GM21825 (cell line): ENCODE data around the gene SYNPR.

Source experiments
- ATAC-seq: cut with Tn5 transposase; IDR thresholded peaks from one replicate; pipeline ENCODE4 v1.9.1; 2021; ENCODE audit warnings: mild to moderate bottlenecking, moderate library complexity; ENCODE audit not compliant: unreplicated experiment

Gene SYNPR

DNA sequence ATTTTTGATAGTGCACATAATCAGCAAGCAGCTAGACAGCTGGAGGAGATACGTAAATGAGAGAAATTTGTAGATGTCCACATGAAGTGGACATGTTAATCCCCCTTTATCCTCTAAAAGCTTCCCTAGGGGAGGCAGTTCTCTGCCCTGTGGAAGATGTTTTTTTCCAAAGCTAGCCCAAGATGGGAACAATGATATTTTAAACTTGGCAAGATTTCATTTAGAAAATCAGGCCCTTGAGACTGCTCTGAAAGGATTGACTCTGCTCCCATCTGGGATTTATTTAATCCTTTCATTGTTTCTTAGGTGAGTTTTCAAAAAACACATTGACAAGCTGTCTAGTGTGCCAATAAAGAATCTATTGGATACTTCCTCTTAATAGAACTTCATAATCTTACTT, 92.0 kb downstream of the SYNPR start:
- no peak for ATAC-seq

GRCh38 chr3:63383040-63383439, 104.9 kb downstream of the SYNPR start:
- no peak for ATAC-seq

DNA sequence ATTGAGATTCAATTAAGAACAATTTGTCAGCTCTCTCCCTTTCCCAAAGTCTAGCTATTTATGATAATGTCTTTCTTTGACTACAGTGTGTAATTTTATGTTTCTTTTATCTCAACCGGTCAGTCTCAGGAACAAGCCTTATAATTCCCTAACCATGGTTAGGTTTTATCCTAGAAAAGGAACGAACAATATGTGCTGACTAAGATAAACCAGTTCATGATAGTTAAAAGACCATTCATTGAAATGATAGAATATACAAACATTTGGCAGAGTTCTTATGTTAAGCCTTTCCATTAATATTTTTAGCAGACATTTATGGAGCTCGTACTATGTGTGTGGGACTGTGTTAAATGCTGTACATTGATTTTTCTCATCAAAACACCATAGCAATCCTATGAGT, 106.3 kb downstream of the SYNPR start:
- ATAC-seq = no peak

- no peak for ATAC-seq
Measured at GRCh38 chr3:63385629-63386028, 107.5 kb downstream of the SYNPR start.

DNA sequence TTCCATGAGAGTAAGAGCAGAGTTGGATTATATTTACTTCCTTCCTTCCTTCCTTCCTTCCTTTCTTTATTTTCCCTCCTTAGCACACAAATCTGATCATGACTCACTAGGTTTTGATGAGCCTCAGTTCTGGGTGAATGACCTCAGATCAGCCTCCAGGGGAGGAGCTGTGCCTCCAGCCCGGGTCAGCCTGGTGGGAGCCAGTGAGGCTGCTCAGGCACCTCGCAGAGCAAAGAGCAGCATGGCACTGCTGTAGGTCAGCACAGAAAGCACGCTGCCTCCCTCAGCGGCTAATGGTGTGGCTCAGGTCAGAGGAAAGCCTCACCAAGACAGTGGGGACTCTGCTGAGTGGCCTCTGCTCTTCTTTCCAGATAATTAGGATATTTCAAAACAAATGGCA, 108.5 kb downstream of the SYNPR start:
- ATAC-seq = no peak

GRCh38 chr3:63387568-63387967, 109.5 kb downstream of the SYNPR start:
- ATAC-seq = no peak

DNA sequence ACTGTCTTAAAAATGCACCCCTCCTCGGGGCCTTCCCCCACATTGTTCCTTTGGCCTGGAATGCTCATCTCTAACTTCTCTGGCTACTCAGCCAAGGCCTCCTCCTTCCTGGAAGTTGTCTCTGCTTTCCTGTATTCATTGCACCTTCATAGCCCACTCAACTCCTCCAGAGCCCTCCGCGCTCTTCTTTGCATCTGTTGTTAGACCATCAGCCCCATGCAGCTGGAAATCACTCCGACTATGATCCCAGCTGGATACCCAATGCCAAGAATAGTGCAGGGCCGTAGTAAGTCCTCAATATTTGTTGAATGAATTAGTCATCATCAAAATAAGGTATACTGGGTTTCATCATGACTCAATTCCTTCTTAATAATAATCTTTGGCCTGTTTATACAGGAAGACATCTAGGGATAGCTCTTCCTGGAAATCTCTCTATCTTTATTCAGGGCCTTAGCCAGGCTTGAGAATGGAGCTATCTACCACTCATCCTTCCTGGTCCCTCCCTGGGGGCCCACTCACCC, 112.7 kb downstream of the SYNPR start:
- no peak for ATAC-seq

DNA sequence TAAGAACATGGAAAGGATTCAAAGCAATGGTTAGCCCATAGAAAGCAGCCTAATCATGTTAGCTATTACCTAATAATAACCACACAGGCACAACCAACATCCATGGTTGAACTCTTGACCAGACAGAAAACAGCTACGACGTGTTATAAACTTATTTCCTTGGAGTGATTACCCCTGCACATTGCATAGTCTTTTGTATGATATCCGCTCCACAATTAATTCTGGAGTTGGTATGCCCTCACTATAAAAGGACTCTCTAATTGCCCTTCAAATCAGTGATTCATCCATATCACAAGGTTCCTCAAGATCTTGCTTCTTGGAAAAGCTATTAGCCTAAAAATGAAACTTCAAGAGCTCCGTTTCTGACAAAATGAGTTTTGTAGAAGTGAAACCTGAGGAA, 117.9 kb downstream of the SYNPR start:
- no peak for ATAC-seq

GRCh38 chr3:63400246-63400860, 122.2 kb downstream of the SYNPR start:
- ATAC-seq = no peak

- ATAC-seq = no peak
Measured at GRCh38 chr3:63405882-63406281, 127.8 kb downstream of the SYNPR start.

GRCh38 chr3:63413523-63413922, 135.4 kb downstream of the SYNPR start:
- ATAC-seq = no peak

GRCh38 chr3:63414607-63415006, 136.5 kb downstream of the SYNPR start:
- ATAC-seq = no peak

DNA sequence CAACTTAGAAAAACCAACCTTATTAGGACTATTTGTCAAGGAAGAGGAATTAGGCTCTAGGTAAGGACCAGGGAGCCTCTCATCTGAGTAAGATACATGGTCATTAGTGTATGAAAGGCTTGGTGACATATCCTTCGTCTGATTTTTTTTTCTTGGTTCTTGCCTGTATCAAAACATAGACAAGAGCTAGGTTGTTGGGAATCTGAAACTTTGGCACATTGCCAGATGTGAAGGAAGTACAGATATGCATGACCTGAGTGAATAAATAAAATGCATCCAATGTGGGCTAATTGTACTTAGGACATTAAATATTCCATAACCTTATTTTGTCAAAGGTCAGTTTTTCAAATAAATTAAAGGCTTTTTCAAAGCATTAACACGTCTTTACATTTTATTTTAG, 151.8 kb downstream of the SYNPR start:
- no peak for ATAC-seq

- no peak for ATAC-seq
Measured at GRCh38 chr3:63430875-63431274, 152.8 kb downstream of the SYNPR start.

GRCh38 chr3:63437858-63438257, 159.8 kb downstream of the SYNPR start:
- ATAC-seq = no peak

DNA sequence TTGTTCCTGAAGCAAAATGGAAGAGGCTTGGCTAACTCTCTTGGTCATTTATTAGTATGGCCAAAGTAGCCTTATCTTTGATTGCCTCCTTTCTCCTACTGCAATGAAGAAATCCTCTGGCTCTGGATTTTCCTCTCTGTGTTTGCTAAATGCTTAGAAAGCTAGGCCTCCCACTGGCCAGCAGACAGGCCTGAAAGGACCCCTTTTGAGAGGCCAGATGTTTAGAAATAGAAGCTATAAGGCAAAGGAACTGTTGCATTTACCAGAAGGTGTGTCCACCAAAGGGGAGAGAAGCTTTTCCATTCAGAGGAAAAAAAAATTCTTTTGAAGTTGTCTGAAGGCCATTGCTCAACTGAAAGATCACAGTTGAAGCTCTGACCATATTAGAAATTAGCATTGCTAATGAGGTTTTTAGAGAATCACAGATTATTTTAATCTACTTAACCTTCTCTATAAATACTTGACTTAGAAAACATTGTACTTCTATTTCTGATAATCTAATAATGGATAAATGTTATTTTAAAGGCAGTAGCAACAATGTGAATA, 160.8 kb downstream of the SYNPR start:
- no peak for ATAC-seq

DNA sequence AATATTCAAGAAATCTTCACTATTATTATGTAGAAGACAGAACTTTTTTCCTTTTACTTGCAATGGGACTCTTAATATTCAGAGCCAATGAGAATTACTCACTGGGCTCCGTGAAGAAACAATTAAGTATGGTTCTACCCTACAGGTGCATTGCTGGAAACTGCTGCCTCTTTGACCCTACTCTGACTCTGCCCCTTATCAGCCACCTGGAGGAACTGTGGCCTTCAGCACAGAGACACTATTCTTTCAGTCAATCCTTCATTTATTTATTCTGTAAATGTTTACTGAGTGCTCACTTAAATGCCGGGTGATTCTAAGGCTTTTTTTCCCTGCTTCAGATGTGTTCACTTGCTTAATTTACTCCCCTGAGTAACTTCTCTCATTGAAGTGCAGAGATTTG, 163.2 kb downstream of the SYNPR start:
- no peak for ATAC-seq

GRCh38 chr3:63442918-63443317, 164.8 kb downstream of the SYNPR start:
- ATAC-seq = no peak

DNA sequence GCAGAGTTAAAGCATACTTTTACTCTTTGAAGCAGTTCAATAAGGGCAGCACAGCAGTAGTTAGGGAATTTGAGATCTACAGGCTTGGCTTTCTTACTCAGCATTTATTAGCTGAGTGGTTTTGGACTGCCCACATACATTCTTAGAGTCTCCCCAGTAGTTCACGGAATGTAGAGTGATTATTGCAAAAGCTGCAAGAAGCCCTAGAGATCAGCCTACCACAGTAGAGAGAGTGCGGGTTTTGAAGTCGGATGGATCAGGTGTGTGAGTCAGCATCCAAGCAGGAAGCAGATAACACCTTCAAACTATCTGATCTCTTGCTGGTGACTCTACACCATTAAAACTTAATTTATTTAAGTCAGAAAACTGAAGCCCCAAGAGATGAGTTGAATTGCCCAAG, 171.9 kb downstream of the SYNPR start:
- no peak for ATAC-seq

- ATAC-seq = no peak
Measured at GRCh38 chr3:63450634-63451363, 172.7 kb downstream of the SYNPR start.

- ATAC-seq = no peak
Measured at GRCh38 chr3:63456901-63457300, 178.8 kb downstream of the SYNPR start.

GRCh38 chr3:63458405-63458804, 180.3 kb downstream of the SYNPR start:
- no peak for ATAC-seq
